Measurements from ENCODE around the gene CCNL1. TPM values are rescaled to one million over a fixed set of nuclear protein-coding genes. Genes with fewer than 3 reads are reported as not detected.

Gene CCNL1
- total and polyA plus RNA-seq, 7 experiments from 2014 or later, result 65.4 to 1,170 (median 353) TPM

GRCh38 chr3:157136647-157137387 is 23.1 kb downstream of the CCNL1 start:
- intact Hi-C loops (cut with micrococcal nuclease), result loop anchor here (1.0 to 10.0 kb wide), 13 partner anchors 102 to 1142 kb away; partner anchors contain the start of genes SSR3 (in 2 of the 2) and TIPARP (in 1 of the 2)
- no peaks in the 10 kb centered on the region for H3K36me3 ChIP-seq (ENCODE audit: control insufficient read depth in 2 of 3, insufficient read depth in 3 of 3, low read length in 3 of 3)
- H3K4me3 ChIP-seq (ENCODE audit: low read length), result no peak overlapping the region
- ATAC-seq (no peak), DNase-seq (no peak)
- CTCF ChIA-PET, result interaction anchor here (0.6 to 3.0 kb wide), 29 partner anchors 10 to 1206 kb away, joined by 3 to 19 read pairs (median 4); partner anchors contain the start of gene SSR3
- Mint-ChIP-seq H3K4me1 (peaks cover 3 to 65% (median 21%) of the 10 kb centered on the region in 7 donors), H3K9me3 (no peaks in the 10 kb centered on the region), H3K27ac (peak overlapping the region in 7 of 9 donors; percentile 5 to 91 (median 78)), H3K4me3 (peak overlapping the region in 2 of 10 donors; percentile 65 to 80), H3K36me3 (peaks cover 0 to 18% (median 0%) of the 10 kb centered on the region in 5 donors), H3K27me3 (no peaks in the 10 kb centered on the region)
- H3K4me1 ChIP-seq (ENCODE audit: control insufficient read depth in 2 of 2, insufficient read depth in 2 of 2, low read length in 2 of 2), result peaks cover 6 to 31% of the 10 kb centered on the region in 2 donors
- H3K9me3 ChIP-seq (ENCODE audit: control insufficient read depth in 2 of 3, low read length in 3 of 3), result no peaks in the 10 kb centered on the region
- POLR2A ChIA-PET, result interaction anchor here (0.6 to 3.5 kb wide), 12 partner anchors 14 to 986 kb away, joined by 3 to 19 read pairs (median 3); partner anchors contain the start of gene SSR3
- H3K27ac ChIP-seq (ENCODE audit: low read depth, low read length), result peak overlapping the region; percentile 14
- no peaks in the 10 kb centered on the region for H3K27me3 ChIP-seq (ENCODE audit: control insufficient read depth in 2 of 2, insufficient read depth in 2 of 2, low read length in 2 of 2)

- CTCF ChIA-PET, result interaction anchor here (0.6 to 1.3 kb wide), 3 partner anchors 980 to 1434 kb away, joined by 3 to 4 read pairs (median 3); no protein-coding TSS in a partner anchor
- Histone ChIP-seq H3K36me3 (ENCODE audit: control insufficient read depth in 2 of 3, insufficient read depth in 3 of 3, low read length in 3 of 3) (no peaks in the 10 kb centered on the region), H3K27me3 (ENCODE audit: control insufficient read depth in 2 of 2, insufficient read depth in 2 of 2, low read length in 2 of 2) (no peaks in the 10 kb centered on the region), H3K27ac (ENCODE audit: low read depth, low read length) (no peak overlapping the region), H3K4me1 (ENCODE audit: control insufficient read depth in 2 of 2, insufficient read depth in 2 of 2, low read length in 2 of 2) (peaks cover 16 to 41% of the 10 kb centered on the region in 2 donors), H3K9me3 (ENCODE audit: control insufficient read depth in 2 of 3, low read length in 3 of 3) (no peaks in the 10 kb centered on the region), H3K4me3 (ENCODE audit: low read length) (no peak overlapping the region)
- ATAC-seq (no peak), DNase-seq (no peak)
- H3K27ac Mint-ChIP-seq, result peak overlapping the region in 6 of 9 donors; percentile 14 to 91 (median 40)
- H3K36me3 Mint-ChIP-seq, result peaks cover 0 to 17% (median 0%) of the 10 kb centered on the region in 5 donors
- H3K9me3 Mint-ChIP-seq, result no peaks in the 10 kb centered on the region
- POLR2A ChIA-PET, result interaction anchor here (0.6 to 3.5 kb wide), 5 partner anchors 12 to 985 kb away, joined by 3 to 19 read pairs (median 4); no protein-coding TSS in a partner anchor
- no peaks in the 10 kb centered on the region for H3K27me3 Mint-ChIP-seq
- peak overlapping the region in 1 of 10 donors; percentile 62 for H3K4me3 Mint-ChIP-seq
- intact Hi-C loops (cut with micrococcal nuclease), result loop anchor here (2.0 to 10.0 kb wide), 6 partner anchors 39 to 1094 kb away; no protein-coding TSS in a partner anchor
- H3K4me1 Mint-ChIP-seq, result peaks cover 9 to 75% (median 31%) of the 10 kb centered on the region in 7 donors
Observed at GRCh38 chr3:157135671-157136396, 24.1 kb downstream of the CCNL1 start.

GRCh38 chr3:157134620-157135191 is 25.2 kb downstream of the CCNL1 start:
- intact Hi-C loops (cut with micrococcal nuclease), result loop anchor here (2.0 to 10.0 kb wide), 4 partner anchors 40 to 1092 kb away; no protein-coding TSS in a partner anchor
- Mint-ChIP-seq H3K27me3 (no peaks in the 10 kb centered on the region), H3K27ac (peak overlapping the region in 4 of 9 donors; percentile 43 to 91 (median 70)), H3K36me3 (peaks cover 0 to 17% (median 0%) of the 10 kb centered on the region in 5 donors), H3K9me3 (no peaks in the 10 kb centered on the region), H3K4me3 (peak overlapping the region in 1 of 10 donors; percentile 60), H3K4me1 (peaks cover 18 to 83% (median 42%) of the 10 kb centered on the region in 7 donors)
- ChIA-PET POLR2A (interaction anchor here (4.6 kb wide), 1 partner anchor 25 kb away, joined by 26 read pairs; the partner anchor contains the start of gene CCNL1), CTCF (interaction anchor here (1.3 kb wide), 1 partner anchor 979 kb away, joined by 3 read pairs; no protein-coding TSS in a partner anchor)
- Histone ChIP-seq H3K27me3 (ENCODE audit: control insufficient read depth in 2 of 2, insufficient read depth in 2 of 2, low read length in 2 of 2) (no peaks in the 10 kb centered on the region), H3K27ac (ENCODE audit: low read depth, low read length) (no peak overlapping the region), H3K4me3 (ENCODE audit: low read length) (no peak overlapping the region), H3K36me3 (ENCODE audit: control insufficient read depth in 2 of 3, insufficient read depth in 3 of 3, low read length in 3 of 3) (no peaks in the 10 kb centered on the region), H3K4me1 (ENCODE audit: control insufficient read depth in 2 of 2, insufficient read depth in 2 of 2, low read length in 2 of 2) (peaks cover 25 to 49% of the 10 kb centered on the region in 2 donors), H3K9me3 (ENCODE audit: control insufficient read depth in 2 of 3, low read length in 3 of 3) (no peaks in the 10 kb centered on the region)
- DNase-seq, result no peak
- ATAC-seq, result no peak

GRCh38 chr3:157133434-157134320 is 26.3 kb downstream of the CCNL1 start:
- Mint-ChIP-seq H3K4me1 (peaks cover 28 to 91% (median 52%) of the 10 kb centered on the region in 7 donors), H3K27me3 (no peaks in the 10 kb centered on the region), H3K36me3 (peaks cover 0 to 17% (median 0%) of the 10 kb centered on the region in 5 donors), H3K4me3 (peak overlapping the region in 1 of 10 donors; percentile 45), H3K9me3 (no peaks in the 10 kb centered on the region), H3K27ac (peak overlapping the region in 8 of 9 donors; percentile 28 to 96 (median 66))
- DNase-seq (no peak), ATAC-seq (no peak)
- H3K4me3 ChIP-seq (ENCODE audit: low read length), result no peak overlapping the region
- H3K27me3 ChIP-seq (ENCODE audit: control insufficient read depth in 2 of 2, insufficient read depth in 2 of 2, low read length in 2 of 2), result no peaks in the 10 kb centered on the region
- intact Hi-C loops (cut with micrococcal nuclease), result loop anchor here in 1 of 2 donors (2.0 to 10.0 kb wide), 3 partner anchors 41 to 219 kb away; no protein-coding TSS in a partner anchor
- H3K9me3 ChIP-seq (ENCODE audit: control insufficient read depth in 2 of 3, low read length in 3 of 3), result no peaks in the 10 kb centered on the region
- no peaks in the 10 kb centered on the region for H3K36me3 ChIP-seq (ENCODE audit: control insufficient read depth in 2 of 3, insufficient read depth in 3 of 3, low read length in 3 of 3)
- ChIA-PET CTCF (interaction anchor here (0.6 kb wide), 1 partner anchor 45 kb away, joined by 3 read pairs; no protein-coding TSS in a partner anchor), POLR2A (interaction anchor here (0.6 to 4.6 kb wide), 5 partner anchors 26 to 982 kb away, joined by 3 to 26 read pairs (median 9); partner anchors contain the start of genes CCNL1 and SSR3)
- H3K4me1 ChIP-seq (ENCODE audit: control insufficient read depth in 2 of 2, insufficient read depth in 2 of 2, low read length in 2 of 2), result peaks cover 36 to 59% of the 10 kb centered on the region in 2 donors
- H3K27ac ChIP-seq (ENCODE audit: low read depth, low read length), result no peak overlapping the region

- Mint-ChIP-seq H3K9me3 (no peaks in the 10 kb centered on the region), H3K4me3 (no peak overlapping the region), H3K4me1 (peaks cover 33 to 95% (median 60%) of the 10 kb centered on the region in 7 donors), H3K27me3 (no peaks in the 10 kb centered on the region), H3K27ac (peak overlapping the region in 8 of 9 donors; percentile 51 to 97 (median 88)), H3K36me3 (peaks cover 0 to 13% (median 0%) of the 10 kb centered on the region in 5 donors)
- H3K27ac ChIP-seq (ENCODE audit: low read depth, low read length), result no peak overlapping the region
- no peak for ATAC-seq
- H3K27me3 ChIP-seq (ENCODE audit: control insufficient read depth in 2 of 2, insufficient read depth in 2 of 2, low read length in 2 of 2), result no peaks in the 10 kb centered on the region
- POLR2A ChIA-PET, result interaction anchor here (0.8 to 4.6 kb wide), 4 partner anchors 27 to 579 kb away, joined by 3 to 26 read pairs (median 16); partner anchors contain the start of genes CCNL1 and SSR3
- H3K4me1 ChIP-seq (ENCODE audit: control insufficient read depth in 2 of 2, insufficient read depth in 2 of 2, low read length in 2 of 2), result peaks cover 43 to 67% of the 10 kb centered on the region in 2 donors
- intact Hi-C loops (cut with micrococcal nuclease), result loop anchor here in 1 of 2 donors (5.0 to 10.0 kb wide), 2 partner anchors 156 to 218 kb away; no protein-coding TSS in a partner anchor
- no peaks in the 10 kb centered on the region for H3K9me3 ChIP-seq (ENCODE audit: control insufficient read depth in 2 of 3, low read length in 3 of 3)
- no peak overlapping the region for H3K4me3 ChIP-seq (ENCODE audit: low read length)
- no peak for DNase-seq
- H3K36me3 ChIP-seq (ENCODE audit: control insufficient read depth in 2 of 3, insufficient read depth in 3 of 3, low read length in 3 of 3), result no peaks in the 10 kb centered on the region
- CTCF ChIA-PET, result interaction anchor here (0.8 kb wide), 1 partner anchor 20 kb away, joined by 3 read pairs; no protein-coding TSS in a partner anchor
Observed at GRCh38 chr3:157132936-157133335, 27.0 kb downstream of the CCNL1 start.
